Measurements from ENCODE around the gene UCP3. TPM values are rescaled to one million over a fixed set of nuclear protein-coding genes. Genes with fewer than 3 reads are reported as not detected.

The UCP3 gene
- total and polyA plus RNA-seq, 2 of the 8 experiments (the other 6 are each of a cell fraction or from before 2014, with no cell fraction given) = 0.85 to 1.3 TPM

GRCh38 chr11:74015919-74016684 is 7.2 kb upstream of the UCP3 start:
- Histone ChIP-seq H3K14ac (ENCODE audit: insufficient read length) (no peak overlapping the region), H2BK15ac (ENCODE audit: low read length) (no peak overlapping the region), H3K23me2 (ENCODE audit: low read depth, low read length) (no peaks in the 10 kb centered on the region), H4K5ac (ENCODE audit: insufficient read length, low read depth, low read length) (no peak overlapping the region), H3K23ac (ENCODE audit: insufficient read length) (no peak overlapping the region), H2BK20ac (ENCODE audit: low read length) (no peak overlapping the region), H4K20me1 (replicated peaks in 1 of 2; ENCODE audit: control insufficient read depth in 1 of 2, insufficient read depth in 2 of 2, low read length in 2 of 2) (peaks cover 0 to 3% of the 10 kb centered on the region in 2 experiments), H3K79me1 (ENCODE audit: low read depth, low read length) (no peaks in the 10 kb centered on the region; the same call in 1 of the 2 replicates), H3K79me2 (ENCODE audit: control insufficient read depth in 1 of 2, insufficient read depth in 2 of 2, low read length in 2 of 2) (no peaks in the 10 kb centered on the region), H3K56ac (replicated peaks; ENCODE audit: insufficient read length, low read depth, low read length) (no peak overlapping the region), H4K91ac (replicated peaks; ENCODE audit: insufficient read length, low read length) (no peak overlapping the region), H4K8ac (ENCODE audit: extremely low read depth, insufficient read depth, low read length) (no peak overlapping the region), H3K4ac (replicated peaks; ENCODE audit: insufficient read length, low read depth, low read length) (no peak overlapping the region), H3K9me3 (ENCODE audit: insufficient read depth in 2 of 2, low read depth in 1 of 2, low read length in 1 of 2) (no peaks in the 10 kb centered on the region), H3K27me3 (replicated peaks in 1 of 4; ENCODE audit: control insufficient read depth in 3 of 4, extremely low read depth in 1 of 4, insufficient read depth in 3 of 4, low read length in 3 of 4) (no peaks in the 10 kb centered on the region), H3K4me2 (ENCODE audit: insufficient read depth in 1 of 2, low read depth in 2 of 2, low read length in 2 of 2) (no peak overlapping the region), H2BK12ac (ENCODE audit: low read depth, low read length) (no peak overlapping the region), H3K36me3 (ENCODE audit: control insufficient read depth in 2 of 4, insufficient read depth in 4 of 4, low read length in 3 of 4) (peaks cover 0 to 4% (median 0%) of the 10 kb centered on the region in 4 experiments; a peak in 1 of 8 replicates), H2BK5ac (ENCODE audit: low read depth, low read length) (no peak overlapping the region), H3K4me1 (replicated peaks in 1 of 4; ENCODE audit: control insufficient read depth in 3 of 4, insufficient read depth in 4 of 4, low read length in 3 of 4) (no peaks in the 10 kb centered on the region), H3K4me3 (ENCODE audit: extremely low read depth in 1 of 4, insufficient read depth in 2 of 4, low read depth in 3 of 4, low read length in 4 of 4) (no peak overlapping the region), H2BK120ac (replicated peaks; ENCODE audit: low read depth, low read length) (no peak overlapping the region), H2AFZ (ENCODE audit: low read length) (no peak overlapping the region), H3K18ac (ENCODE audit: extremely low read depth, low read length) (no peak overlapping the region), H3K27ac (ENCODE audit: low read depth, low read length) (no peak overlapping the region), H2AK5ac (ENCODE audit: low read depth, low read length) (no peak overlapping the region), H3K9ac (replicated peaks in 1 of 4; ENCODE audit: extremely low read depth in 1 of 4, low read depth in 3 of 4, low read length in 3 of 4) (no peak overlapping the region)
- 84% methylated on average over 5 of the region's 5 CpGs; no CpG with 5 or more reads in 1 of the 2 experiments for WGBS, 2 experiments (ENCODE audit: extremely low coverage in 1 of 2, insufficient coverage in 1 of 2, insufficient read length in 1 of 2, insufficient replicate concordance in 2 of 2, low coverage in 1 of 2, low lambda C conversion rate in 2 of 2, missing lambda C conversion rate in 1 of 2)
- ChIA-PET CTCF (ENCODE audit: partially characterized antibody) (interaction anchor here (0.5 to 0.6 kb wide), 4 partner anchors 9 to 1427 kb away, joined by 3 read pairs; no protein-coding TSS in a partner anchor), POLR2A (ENCODE audit: partially characterized antibody) (interaction anchor here (0.8 kb wide), 1 partner anchor 10 kb away, joined by 3 read pairs; no protein-coding TSS in a partner anchor)
- TF ChIP-seq HDAC6 (IDR thresholded peaks at IDR 0.05; ENCODE audit: low read depth, low read length) (no peak), ZNF274 (IDR thresholded peaks at IDR 0.05; ENCODE audit: borderline replicate concordance, extremely low read depth, low read length) (no peak), CBX8 (IDR thresholded peaks at IDR 0.05; ENCODE audit: borderline replicate concordance, low read depth, low read length) (no peak), SP4 (IDR thresholded peaks at IDR 0.05; ENCODE audit: low read length) (no peak), RFX5 (IDR thresholded peaks at IDR 0.05; ENCODE audit: borderline replicate concordance, low read depth, low read length) (no peak), GABPA (IDR thresholded peaks at IDR 0.05; ENCODE audit: borderline replicate concordance, insufficient read depth, low read length) (no peak), CTBP2 (IDR thresholded peaks at IDR 0.05; ENCODE audit: borderline replicate concordance, insufficient read depth, insufficient read length, low read length) (no peak), JUN (IDR thresholded peaks at IDR 0.05; ENCODE audit: low read depth, low read length) (no peak), KDM4A (IDR thresholded peaks at IDR 0.05; ENCODE audit: low read depth, low read length, severe bottlenecking) (no peak)
- FAIRE-seq (no peak), DNase-seq (ENCODE audit: low read depth in 1 of 2, low spot score in 2 of 2) (no peak)

Data from H1 (cell line).